Measurements from ENCODE around the gene CETN3. TPM values are rescaled to one million over a fixed set of nuclear protein-coding genes. Genes with fewer than 3 reads are reported as not detected.

Gene CETN3
- total RNA-seq, 4 donors from 2014 or later = 6.9 to 29.8 (median 12.0) TPM

GRCh38 chr5:90408571-90409317 is 812 bp downstream of the CETN3 start:
- H3K4me3 ChIP-seq = peak overlapping the region; percentile 74 to 95 (median 91)
- H3K27ac ChIP-seq = peak overlapping the region; percentile 98 to 99 (median 98)
- H3K36me3 ChIP-seq = peaks cover 0 to 22% (median 0%) of the 10 kb centered on the region in 3 donors
- no peak for DNase-seq
- no peaks in the 10 kb centered on the region for H3K27me3 ChIP-seq
- H3K9me3 ChIP-seq = no peaks in the 10 kb centered on the region
- WGBS, 2 donors = 13 to 15% methylated on average over 14 of the region's 14 CpGs
- TF ChIP-seq POLR2A (IDR thresholded peaks at IDR 0.05) = no peak
- TF ChIP-seq CTCF (IDR thresholded peaks at IDR 0.05) = no peak
- intact Hi-C loops (cut with DNase I) = no loop called here
- H3K4me1 ChIP-seq = peaks cover 0 to 32% (median 0%) of the 10 kb centered on the region in 3 donors

- H3K9me3 ChIP-seq = no peaks in the 10 kb centered on the region
- peaks cover 0 to 46% (median 0%) of the 10 kb centered on the region in 3 donors for H3K4me1 ChIP-seq
- H3K36me3 ChIP-seq = peaks cover 0 to 23% (median 0%) of the 10 kb centered on the region in 3 donors
- no peak for DNase-seq
- intact Hi-C loops (cut with DNase I) = no loop called here
- no peak overlapping the region for H3K27ac ChIP-seq
- H3K27me3 ChIP-seq = no peaks in the 10 kb centered on the region
- no peak overlapping the region for H3K4me3 ChIP-seq
- TF ChIP-seq POLR2A (IDR thresholded peaks at IDR 0.05) (no peak), CTCF (IDR thresholded peaks at IDR 0.05) (no peak)
Observed at GRCh38 chr5:90406466-90406865, 3.1 kb downstream of the CETN3 start.

- no peak for DNase-seq
- intact Hi-C loops (cut with DNase I) = no loop called here
- Histone ChIP-seq H3K27ac (peak overlapping the region in 1 of 4 donors; percentile 22), H3K36me3 (peaks cover 0 to 41% (median 4%) of the 10 kb centered on the region in 3 donors), H3K4me3 (no peak overlapping the region), H3K9me3 (no peaks in the 10 kb centered on the region), H3K4me1 (peaks cover 0 to 19% (median 0%) of the 10 kb centered on the region in 3 donors), H3K27me3 (no peaks in the 10 kb centered on the region)
- WGBS, 2 donors = 49 to 50% methylated on average over 1 of the region's 1 CpG
- TF ChIP-seq POLR2A (IDR thresholded peaks at IDR 0.05) (no peak), CTCF (IDR thresholded peaks at IDR 0.05) (no peak)
Observed at GRCh38 chr5:90402521-90403255, 6.9 kb downstream of the CETN3 start.

GRCh38 chr5:90399251-90399650 is 10.3 kb downstream of the CETN3 start:
- no peaks in the 10 kb centered on the region for H3K27me3 ChIP-seq
- WGBS, 2 donors = 87 to 97% methylated on average over 4 of the region's 4 CpGs
- no peak overlapping the region for H3K4me3 ChIP-seq
- intact Hi-C loops (cut with DNase I) = no loop called here
- no peaks in the 10 kb centered on the region for H3K9me3 ChIP-seq
- peaks cover 0 to 14% (median 0%) of the 10 kb centered on the region in 3 donors for H3K4me1 ChIP-seq
- TF ChIP-seq CTCF (IDR thresholded peaks at IDR 0.05) (no peak), POLR2A (IDR thresholded peaks at IDR 0.05) (no peak)
- H3K27ac ChIP-seq = no peak overlapping the region
- DNase-seq = no peak
- peaks cover 0 to 41% (median 4%) of the 10 kb centered on the region in 3 donors for H3K36me3 ChIP-seq

- 86 to 95% methylated on average over 2 of the region's 2 CpGs for WGBS, 2 donors
- H3K4me3 ChIP-seq = no peak overlapping the region
- intact Hi-C loops (cut with DNase I) = no loop called here
Observed at GRCh38 chr5:90398726-90399125, 10.8 kb downstream of the CETN3 start.

More at GRCh38 chr5:90398726-90399125, 10.8 kb downstream of the CETN3 start:
- TF ChIP-seq CTCF (IDR thresholded peaks at IDR 0.05) (no peak), POLR2A (IDR thresholded peaks at IDR 0.05) (no peak)
- Histone ChIP-seq H3K4me1 (peaks cover 0 to 14% (median 0%) of the 10 kb centered on the region in 3 donors), H3K36me3 (peaks cover 0 to 40% (median 4%) of the 10 kb centered on the region in 3 donors), H3K27ac (no peak overlapping the region), H3K9me3 (no peaks in the 10 kb centered on the region), H3K27me3 (no peaks in the 10 kb centered on the region)
- DNase-seq = no peak

Measured in esophagus squamous epithelium (tissue), 5 donors.